Mesendoderm (in vitro differentiated cells): Measurements from ENCODE around the gene CORO2B.

Source experiments
- DNase-seq: peaks from one replicate; pipeline ENCODE4 v3.0.0; 2013
- H2AK5ac ChIP-seq: 2 replicates; pipeline ENCODE4 v1.6.1; 2013; ENCODE audit warnings: low read length, inconsistent platforms
- H2BK120ac ChIP-seq: 2 replicates; pipeline ENCODE4 v1.6.1; 2013; ENCODE audit warnings: low read depth, mild to moderate bottlenecking, low read length, moderate library complexity, mixed read lengths
- H2BK15ac ChIP-seq: replicated peaks from 2 replicates; pipeline ENCODE4 v1.6.1; 2013; ENCODE audit warnings: low read depth, mild to moderate bottlenecking, moderate library complexity
- H2BK5ac ChIP-seq: 2 replicates; pipeline ENCODE4 v1.6.1; 2013; ENCODE audit warnings: low read length, inconsistent platforms
- H3K18ac ChIP-seq: 2 replicates; pipeline ENCODE4 v1.6.1; 2013; ENCODE audit warnings: mild to moderate bottlenecking, low read length, mixed read lengths
- H3K23ac ChIP-seq: one replicate; pipeline ENCODE4 v1.6.1; 2013; ENCODE audit warnings: low read length
- H3K27ac ChIP-seq: 2 replicates; pipeline ENCODE4 v1.5.1; 2013; ENCODE audit warnings: low read depth, mild to moderate bottlenecking, inconsistent platforms, low read length, moderate library complexity
- H3K27me3 ChIP-seq: 2 replicates; pipeline ENCODE4 v1.6.1; 2013; ENCODE audit warnings: low read length, control low read depth, mild to moderate bottlenecking, inconsistent platforms; ENCODE audit not compliant: insufficient read depth, poor library complexity
- H3K36me3 ChIP-seq: 2 replicates; pipeline ENCODE4 v1.6.1; 2013; ENCODE audit warnings: low read length, inconsistent platforms; ENCODE audit not compliant: control insufficient read depth, insufficient read depth
- H3K4ac ChIP-seq: one replicate; pipeline ENCODE4 v1.6.1; 2013; ENCODE audit warnings: low read depth, mild to moderate bottlenecking, low read length, moderate library complexity
- H3K4me1 ChIP-seq: 2 replicates; pipeline ENCODE4 v1.6.1; 2013; ENCODE audit warnings: low read depth, low read length, inconsistent platforms; ENCODE audit not compliant: control insufficient read depth
- H3K4me2 ChIP-seq: 2 replicates; pipeline ENCODE4 v1.6.1; 2013; ENCODE audit warnings: low read length
- H3K4me3 ChIP-seq: 2 replicates; pipeline ENCODE4 v1.5.1; 2013; ENCODE audit warnings: mild to moderate bottlenecking, low read length
- H3K56ac ChIP-seq: one replicate; pipeline ENCODE4 v1.6.1; 2013; ENCODE audit warnings: low read length
- H3K79me1 ChIP-seq: 2 replicates; pipeline ENCODE4 v1.6.1; 2013; ENCODE audit warnings: low read length, inconsistent platforms
- H3K79me2 ChIP-seq: 2 replicates; pipeline ENCODE4 v1.6.1; 2013; ENCODE audit warnings: mild to moderate bottlenecking, low read length; ENCODE audit not compliant: control insufficient read depth, insufficient read depth
- H3K9ac ChIP-seq: 2 replicates; pipeline ENCODE4 v1.6.1; 2013; ENCODE audit warnings: low read length, inconsistent platforms
- H4K5ac ChIP-seq: one replicate; pipeline ENCODE4 v1.6.1; 2013; ENCODE audit warnings: low read length
- H4K8ac ChIP-seq: one replicate; pipeline ENCODE4 v1.6.1; 2013; ENCODE audit warnings: low read depth, mild to moderate bottlenecking, control low read depth, low read length, moderate library complexity
- WGBS: extraction: QIAGEN DNeasy Blood & Tissue Kit; methylation state at CpG from one replicate; pipeline ENCODE4 v1.1.7; 2013; ENCODE audit warnings: low lambda C conversion rate, missing lambda C conversion rate; ENCODE audit not compliant: insufficient coverage; ENCODE audit errors: extremely low coverage; 5-methylcytosine and 5-hydroxymethylcytosine counted together

CORO2B gene

DNA sequence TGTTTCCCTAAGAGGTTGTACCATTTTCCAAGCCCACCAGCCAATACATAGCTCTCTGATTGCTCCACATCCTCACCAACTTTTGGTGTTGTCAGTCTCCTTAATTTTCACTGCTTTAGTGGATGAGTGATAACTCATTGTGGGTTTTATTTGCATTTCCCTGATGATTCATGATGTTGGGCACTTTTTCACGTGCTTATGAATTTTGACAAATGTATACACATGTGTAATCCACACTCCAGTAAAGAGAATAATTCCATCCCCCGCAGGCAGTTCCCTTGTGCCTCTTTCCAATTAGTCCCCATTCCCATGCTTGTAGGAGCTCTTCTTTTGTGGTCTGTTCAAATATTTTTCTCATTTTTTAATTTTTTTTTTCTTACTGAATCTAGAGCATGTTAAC lies 189.5 kb downstream of the CORO2B start:
- no peak overlapping the region for H4K8ac ChIP-seq
- H3K27ac ChIP-seq: no peak overlapping the region
- H3K23ac ChIP-seq: no peak overlapping the region
- H3K18ac ChIP-seq: no peak overlapping the region
- H3K4ac ChIP-seq: no peak overlapping the region
- no peak overlapping the region for H4K5ac ChIP-seq
- WGBS: no CpG with 5 or more reads among the region's 2 CpGs
- H3K9ac ChIP-seq: no peak overlapping the region
- no peaks in the 10 kb centered on the region for H3K79me1 ChIP-seq
- no peak overlapping the region for H2BK5ac ChIP-seq
- no peak for DNase-seq
- H3K27me3 ChIP-seq: no peaks in the 10 kb centered on the region
- no peak overlapping the region for H2AK5ac ChIP-seq
- H2BK120ac ChIP-seq: no peak overlapping the region
- H3K56ac ChIP-seq: no peak overlapping the region
- H3K36me3 ChIP-seq: no peaks in the 10 kb centered on the region
- H3K4me2 ChIP-seq: no peak overlapping the region
- no peak overlapping the region for H2BK15ac ChIP-seq
- H3K79me2 ChIP-seq: no peaks in the 10 kb centered on the region
- H3K4me1 ChIP-seq: no peaks in the 10 kb centered on the region
- H3K4me3 ChIP-seq: no peak overlapping the region

DNA sequence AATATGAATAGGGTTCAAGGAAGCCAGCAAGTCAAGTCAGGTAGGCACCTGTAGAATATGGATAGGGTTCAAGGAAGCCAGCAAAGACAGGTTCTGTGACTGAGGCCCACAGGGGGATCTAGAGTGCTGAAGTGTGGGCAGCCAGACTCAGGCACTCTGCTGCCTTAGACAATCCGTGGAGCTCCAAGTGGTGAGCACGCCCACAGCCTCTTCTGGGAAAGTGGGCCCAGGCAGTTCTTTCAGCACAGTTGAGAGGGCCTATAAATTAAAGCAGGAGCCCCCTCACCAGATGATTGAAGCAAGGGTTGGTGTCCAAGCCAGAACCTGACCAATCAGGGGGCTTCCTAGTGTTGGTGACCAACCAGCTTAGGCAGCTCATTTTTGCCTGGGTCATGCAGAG lies 190.9 kb downstream of the CORO2B start:
- Histone ChIP-seq H3K4me1 (no peaks in the 10 kb centered on the region), H3K9ac (no peak overlapping the region), H3K36me3 (no peaks in the 10 kb centered on the region), H3K56ac (no peak overlapping the region), H4K5ac (no peak overlapping the region), H3K27me3 (no peaks in the 10 kb centered on the region), H2BK5ac (no peak overlapping the region), H4K8ac (no peak overlapping the region), H2BK120ac (no peak overlapping the region), H3K18ac (no peak overlapping the region), H3K27ac (no peak overlapping the region), H3K79me1 (no peaks in the 10 kb centered on the region), H3K4me3 (no peak overlapping the region), H2AK5ac (no peak overlapping the region), H3K4me2 (no peak overlapping the region), H3K79me2 (no peaks in the 10 kb centered on the region), H3K4ac (no peak overlapping the region), H2BK15ac (no peak overlapping the region), H3K23ac (no peak overlapping the region)
- no peak for DNase-seq
- WGBS: no CpG with 5 or more reads among the region's 2 CpGs

DNA sequence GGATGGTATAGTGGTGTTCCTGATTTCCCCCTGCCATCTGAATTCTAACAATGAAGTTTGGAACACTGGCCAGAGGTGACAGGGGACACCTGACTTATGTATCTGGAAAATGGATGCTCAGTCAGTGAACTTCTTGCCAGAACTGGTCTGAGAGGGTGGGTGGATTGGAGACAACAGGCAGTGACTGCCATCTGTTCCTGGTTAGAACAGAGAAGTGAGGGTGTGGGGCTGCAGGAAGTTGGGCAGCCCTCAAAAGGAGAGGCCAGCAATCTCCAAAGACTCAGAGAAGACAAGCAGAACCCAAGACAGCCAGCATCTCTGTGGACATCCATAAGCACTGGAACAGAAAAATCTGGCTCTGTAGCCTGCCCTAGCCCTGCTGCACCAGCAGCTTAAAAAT lies 191.4 kb downstream of the CORO2B start:
- no peaks in the 10 kb centered on the region for H3K4me1 ChIP-seq
- H3K4ac ChIP-seq: no peak overlapping the region
- H4K5ac ChIP-seq: no peak overlapping the region
- H2BK5ac ChIP-seq: no peak overlapping the region
- no peak overlapping the region for H3K23ac ChIP-seq
- no peak overlapping the region for H3K9ac ChIP-seq
- no peak overlapping the region for H3K56ac ChIP-seq
- no peak overlapping the region for H3K27ac ChIP-seq
- no peaks in the 10 kb centered on the region for H3K79me2 ChIP-seq
- H3K36me3 ChIP-seq: no peaks in the 10 kb centered on the region
- no peak overlapping the region for H3K4me3 ChIP-seq
- H2BK15ac ChIP-seq: no peak overlapping the region
- no peak overlapping the region for H3K4me2 ChIP-seq
- H4K8ac ChIP-seq: no peak overlapping the region
- H2BK120ac ChIP-seq: no peak overlapping the region
- no peaks in the 10 kb centered on the region for H3K27me3 ChIP-seq
- DNase-seq: no peak
- no peaks in the 10 kb centered on the region for H3K79me1 ChIP-seq
- no peak overlapping the region for H2AK5ac ChIP-seq
- H3K18ac ChIP-seq: no peak overlapping the region

DNA sequence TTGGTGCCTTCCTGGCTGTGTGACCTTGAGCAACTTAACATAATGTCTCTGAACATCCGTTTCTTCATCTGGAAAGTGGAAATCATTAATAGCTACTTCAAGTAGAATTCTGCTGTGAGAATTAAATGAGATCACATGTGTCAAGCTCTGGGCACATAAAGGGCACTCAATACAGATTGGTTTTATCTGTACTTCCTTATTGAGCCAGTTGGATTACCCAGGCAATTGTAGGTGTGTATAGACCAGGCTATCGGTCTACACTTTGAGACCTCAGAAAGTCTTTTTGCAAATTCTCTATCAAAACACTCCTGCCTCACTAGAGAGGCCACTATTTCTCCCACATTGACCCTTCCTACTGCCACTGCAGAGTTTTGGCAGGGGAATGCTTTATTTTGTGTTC lies 194.2 kb downstream of the CORO2B start:
- DNase-seq: no peak
- Histone ChIP-seq H3K9ac (no peak overlapping the region), H4K8ac (no peak overlapping the region), H3K23ac (no peak overlapping the region), H3K4me2 (no peak overlapping the region), H2BK120ac (no peak overlapping the region), H3K4ac (no peak overlapping the region), H3K36me3 (no peaks in the 10 kb centered on the region), H3K79me2 (no peaks in the 10 kb centered on the region), H3K56ac (no peak overlapping the region), H2BK5ac (no peak overlapping the region), H4K5ac (no peak overlapping the region), H2BK15ac (no peak overlapping the region), H3K27ac (no peak overlapping the region), H3K4me1 (no peaks in the 10 kb centered on the region), H3K79me1 (no peaks in the 10 kb centered on the region), H2AK5ac (no peak overlapping the region), H3K4me3 (no peak overlapping the region), H3K27me3 (no peaks in the 10 kb centered on the region), H3K18ac (no peak overlapping the region)
- WGBS: no CpG with 5 or more reads among the region's 2 CpGs

DNA sequence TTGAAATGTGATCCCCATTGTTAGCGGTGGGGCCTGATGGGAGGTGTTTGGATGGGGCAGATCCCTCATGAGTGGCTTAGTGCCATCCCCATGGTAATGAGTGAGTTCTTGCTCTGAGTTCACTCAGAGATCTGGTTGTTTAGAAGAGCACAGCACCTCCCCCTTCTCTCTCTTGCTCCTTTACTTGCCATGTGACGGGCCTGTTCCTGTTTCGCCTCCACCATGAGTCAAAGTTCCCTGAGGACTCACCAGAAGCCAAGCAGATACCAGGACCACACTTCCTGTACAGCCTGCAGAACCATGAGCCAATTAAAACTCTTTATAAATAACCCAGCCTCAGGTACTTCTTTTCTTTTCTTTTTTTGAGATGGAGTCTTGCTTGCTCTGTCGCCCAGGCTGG lies 195.3 kb downstream of the CORO2B start:
- Histone ChIP-seq H4K8ac (no peak overlapping the region), H3K27me3 (no peaks in the 10 kb centered on the region), H3K4ac (no peak overlapping the region), H3K18ac (no peak overlapping the region), H3K4me3 (no peak overlapping the region), H3K79me2 (no peaks in the 10 kb centered on the region), H3K4me1 (no peaks in the 10 kb centered on the region), H3K79me1 (no peaks in the 10 kb centered on the region), H2BK5ac (no peak overlapping the region), H2BK120ac (no peak overlapping the region), H3K36me3 (no peaks in the 10 kb centered on the region), H3K4me2 (no peak overlapping the region), H2BK15ac (no peak overlapping the region), H2AK5ac (no peak overlapping the region), H4K5ac (no peak overlapping the region), H3K56ac (no peak overlapping the region), H3K27ac (no peak overlapping the region), H3K9ac (no peak overlapping the region), H3K23ac (no peak overlapping the region)
- WGBS: no CpG with 5 or more reads among the region's 4 CpGs
- no peak for DNase-seq

DNA sequence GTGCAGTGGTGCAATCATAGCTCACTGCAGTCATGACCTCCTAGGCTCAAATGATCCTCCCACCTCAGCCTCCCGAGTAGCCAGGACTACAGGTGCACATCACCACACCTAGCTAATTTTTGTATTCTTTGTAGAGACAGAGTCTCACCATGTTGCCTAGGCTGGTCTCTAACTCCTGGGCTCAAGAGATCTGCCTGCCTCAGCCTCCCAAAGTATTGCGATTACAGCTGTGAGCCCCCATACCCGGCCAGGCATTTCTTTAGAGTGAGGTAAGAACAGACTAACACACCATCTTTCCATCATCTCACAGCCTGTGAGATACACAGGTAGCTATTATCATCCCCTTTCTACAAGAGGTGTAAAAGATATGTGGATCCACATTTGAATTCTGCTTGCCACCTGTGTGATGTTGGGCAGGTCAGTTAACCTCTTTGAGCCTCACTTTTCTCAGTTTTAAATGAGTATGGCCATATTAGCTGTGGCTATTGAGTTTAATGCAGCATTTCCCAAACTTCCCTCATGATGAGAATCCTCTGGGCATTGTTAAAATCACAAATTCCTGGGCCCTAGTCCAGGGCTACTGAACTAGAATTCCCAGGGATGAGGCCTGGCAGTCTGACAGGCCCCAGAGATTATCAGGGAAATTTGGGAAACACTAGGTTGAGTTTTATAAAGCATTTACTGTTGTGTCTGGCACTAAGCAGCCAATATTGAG lies 195.9 kb downstream of the CORO2B start:
- Histone ChIP-seq H3K56ac (no peak overlapping the region), H3K4me3 (no peak overlapping the region), H4K8ac (no peak overlapping the region), H3K79me2 (no peaks in the 10 kb centered on the region), H3K4me1 (no peaks in the 10 kb centered on the region), H2BK5ac (no peak overlapping the region), H3K9ac (no peak overlapping the region), H2BK15ac (no peak overlapping the region), H3K27ac (no peak overlapping the region), H3K27me3 (no peaks in the 10 kb centered on the region), H3K18ac (no peak overlapping the region), H4K5ac (no peak overlapping the region), H3K36me3 (no peaks in the 10 kb centered on the region), H3K79me1 (no peaks in the 10 kb centered on the region), H3K4ac (no peak overlapping the region), H2BK120ac (no peak overlapping the region), H3K23ac (no peak overlapping the region), H3K4me2 (no peak overlapping the region), H2AK5ac (no peak overlapping the region)
- WGBS: no CpG with 5 or more reads among the region's 3 CpGs
- no peak for DNase-seq
